ENCODE data around the gene MTNR1A.
"Not testable (repeated sequence)": the region's sequence is repeated elsewhere in the genome, so short reads cannot be mapped to it uniquely, and the experiment has no call there.

MTNR1A gene

GRCh38 chr4:186537843-186538521 lies 17.4 kb downstream of the MTNR1A start:
- DNase-seq: no peak
- no peaks in the 10 kb centered on the region for H3K36me3 ChIP-seq (ENCODE audit: insufficient read depth, low read length)
- no peaks in the 10 kb centered on the region for H3K4me1 ChIP-seq (ENCODE audit: insufficient read depth, low read length)
- TF ChIP-seq EZH2 (IDR thresholded peaks at IDR 0.05; ENCODE audit: borderline replicate concordance, low read depth, low read length, severe bottlenecking): no peak
- no peak for TF ChIP-seq CTCF (IDR thresholded peaks at IDR 0.05; ENCODE audit: borderline replicate concordance, extremely low read depth, low read length, poor library complexity, severe bottlenecking)
- ATAC-seq (ENCODE audit: insufficient read depth, low read depth): no peak
- H3K27ac ChIP-seq (ENCODE audit: low read length): no peak overlapping the region
- no peaks in the 10 kb centered on the region for H3K27me3 ChIP-seq (ENCODE audit: insufficient read depth, low read length, poor library complexity)
- H3K4me2 ChIP-seq (ENCODE audit: insufficient read depth, low read length): no peak overlapping the region
- H2AFZ ChIP-seq (ENCODE audit: low read depth, low read length): no peak overlapping the region
- H3K4me3 ChIP-seq (ENCODE audit: low read depth in 1 of 2, low read length in 2 of 2): no peak overlapping the region
- H3K9me3 ChIP-seq (ENCODE audit: insufficient read depth, low read length, severe bottlenecking): peaks cover 24% of the 10 kb centered on the region
- H3K9ac ChIP-seq (ENCODE audit: low read depth, low read length): no peak overlapping the region
- H4K20me1 ChIP-seq (ENCODE audit: insufficient read depth, low read length): no peaks in the 10 kb centered on the region
- no peaks in the 10 kb centered on the region for H3K79me2 ChIP-seq (ENCODE audit: insufficient read depth, low read length)

GRCh38 chr4:186536285-186536684 lies 19.1 kb downstream of the MTNR1A start:
- H3K4me3 ChIP-seq (ENCODE audit: low read depth in 1 of 2, low read length in 2 of 2): no peak overlapping the region
- no peaks in the 10 kb centered on the region for H3K36me3 ChIP-seq (ENCODE audit: insufficient read depth, low read length)
- H3K9me3 ChIP-seq (ENCODE audit: insufficient read depth, low read length, severe bottlenecking): peaks cover 15% of the 10 kb centered on the region
- no peaks in the 10 kb centered on the region for H4K20me1 ChIP-seq (ENCODE audit: insufficient read depth, low read length)
- no peak overlapping the region for H3K9ac ChIP-seq (ENCODE audit: low read depth, low read length)
- ATAC-seq (ENCODE audit: insufficient read depth, low read depth): no peak
- DNase-seq: no peak
- no peaks in the 10 kb centered on the region for H3K27me3 ChIP-seq (ENCODE audit: insufficient read depth, low read length, poor library complexity)
- H2AFZ ChIP-seq (ENCODE audit: low read depth, low read length): no peak overlapping the region
- no peaks in the 10 kb centered on the region for H3K79me2 ChIP-seq (ENCODE audit: insufficient read depth, low read length)
- no peak overlapping the region for H3K4me2 ChIP-seq (ENCODE audit: insufficient read depth, low read length)
- H3K4me1 ChIP-seq (ENCODE audit: insufficient read depth, low read length): no peaks in the 10 kb centered on the region
- no peak for TF ChIP-seq EZH2 (IDR thresholded peaks at IDR 0.05; ENCODE audit: borderline replicate concordance, low read depth, low read length, severe bottlenecking)
- no peak for TF ChIP-seq CTCF (IDR thresholded peaks at IDR 0.05; ENCODE audit: borderline replicate concordance, extremely low read depth, low read length, poor library complexity, severe bottlenecking)
- no peak overlapping the region for H3K27ac ChIP-seq (ENCODE audit: low read length)

- H3K4me3 ChIP-seq (ENCODE audit: low read depth in 1 of 2, low read length in 2 of 2): no peak overlapping the region
- no peak for TF ChIP-seq CTCF (IDR thresholded peaks at IDR 0.05; ENCODE audit: borderline replicate concordance, extremely low read depth, low read length, poor library complexity, severe bottlenecking)
These were observed 21.3 kb downstream of the MTNR1A start for GRCh38 chr4:186534056-186534455.

GRCh38 chr4:186523927-186524326 lies 31.4 kb downstream of the MTNR1A start:
- H2AFZ ChIP-seq (ENCODE audit: low read depth, low read length); H3K9me3 ChIP-seq (ENCODE audit: insufficient read depth, low read length, severe bottlenecking); H3K27me3 ChIP-seq (ENCODE audit: insufficient read depth, low read length, poor library complexity); H3K4me3 ChIP-seq (ENCODE audit: low read depth in 1 of 2, low read length in 2 of 2); H3K4me2 ChIP-seq (ENCODE audit: insufficient read depth, low read length); H3K79me2 ChIP-seq (ENCODE audit: insufficient read depth, low read length); ATAC-seq (ENCODE audit: insufficient read depth, low read depth); H3K4me1 ChIP-seq (ENCODE audit: insufficient read depth, low read length); DNase-seq; H4K20me1 ChIP-seq (ENCODE audit: insufficient read depth, low read length); H3K36me3 ChIP-seq (ENCODE audit: insufficient read depth, low read length); H3K27ac ChIP-seq (ENCODE audit: low read length); H3K9ac ChIP-seq (ENCODE audit: low read depth, low read length): not testable (repeated sequence)

More at GRCh38 chr4:186534056-186534455, 21.3 kb downstream of the MTNR1A start:
- H3K9ac ChIP-seq (ENCODE audit: low read depth, low read length): no peak overlapping the region
- H3K4me2 ChIP-seq (ENCODE audit: insufficient read depth, low read length): no peak overlapping the region
- H3K9me3 ChIP-seq (ENCODE audit: insufficient read depth, low read length, severe bottlenecking): peaks cover 10% of the 10 kb centered on the region
- H4K20me1 ChIP-seq (ENCODE audit: insufficient read depth, low read length): no peaks in the 10 kb centered on the region
- ATAC-seq (ENCODE audit: insufficient read depth, low read depth): no peak
- no peaks in the 10 kb centered on the region for H3K79me2 ChIP-seq (ENCODE audit: insufficient read depth, low read length)
- DNase-seq: no peak
- H3K4me1 ChIP-seq (ENCODE audit: insufficient read depth, low read length): no peaks in the 10 kb centered on the region
- no peak overlapping the region for H2AFZ ChIP-seq (ENCODE audit: low read depth, low read length)
- no peaks in the 10 kb centered on the region for H3K36me3 ChIP-seq (ENCODE audit: insufficient read depth, low read length)
- no peak overlapping the region for H3K27ac ChIP-seq (ENCODE audit: low read length)
- H3K27me3 ChIP-seq (ENCODE audit: insufficient read depth, low read length, poor library complexity): no peaks in the 10 kb centered on the region
